ENCODE data around the gene RANBP10.

The RANBP10 gene

DNA sequence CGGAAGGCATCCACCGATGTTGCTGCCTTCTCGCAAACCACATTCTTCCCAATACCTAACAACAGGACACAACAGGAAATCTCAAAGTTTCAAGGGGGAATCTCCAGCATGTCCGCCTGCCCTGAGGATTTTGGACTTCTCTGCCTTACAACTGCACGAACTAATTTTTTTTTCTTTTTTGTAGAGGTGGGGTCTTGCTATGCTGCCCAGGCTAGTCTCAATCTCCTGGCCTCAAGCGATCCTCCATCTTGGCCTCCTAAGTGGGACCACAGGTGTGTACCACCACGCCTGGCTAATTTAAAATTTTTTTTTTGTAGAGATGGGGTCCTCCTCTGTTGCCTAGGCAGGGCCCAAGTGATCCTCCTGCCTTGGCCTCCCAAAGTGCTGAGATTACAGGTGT, 130.4 kb downstream of the RANBP10 start:
- no peak for DNase-seq (ENCODE audit: low read depth)

DNA sequence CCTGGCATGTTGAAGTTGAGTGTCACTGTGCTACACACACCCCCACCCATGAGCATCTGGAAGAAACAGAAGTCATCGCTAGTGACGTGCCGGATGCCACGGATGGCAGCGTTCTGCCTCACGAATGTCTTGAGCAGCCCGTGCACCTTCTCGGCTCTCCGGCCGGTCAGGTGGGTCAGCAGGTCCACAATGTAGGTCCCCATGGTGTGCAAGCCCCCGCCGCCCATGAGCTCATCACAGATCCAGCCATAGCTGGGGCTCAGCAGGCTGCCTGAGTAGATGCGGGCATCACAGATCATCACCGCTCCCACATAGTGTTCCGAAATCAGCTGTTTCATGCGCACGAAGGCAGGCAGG, 130.8 kb downstream of the RANBP10 start:
- no peak for DNase-seq (ENCODE audit: low read depth)

DNA sequence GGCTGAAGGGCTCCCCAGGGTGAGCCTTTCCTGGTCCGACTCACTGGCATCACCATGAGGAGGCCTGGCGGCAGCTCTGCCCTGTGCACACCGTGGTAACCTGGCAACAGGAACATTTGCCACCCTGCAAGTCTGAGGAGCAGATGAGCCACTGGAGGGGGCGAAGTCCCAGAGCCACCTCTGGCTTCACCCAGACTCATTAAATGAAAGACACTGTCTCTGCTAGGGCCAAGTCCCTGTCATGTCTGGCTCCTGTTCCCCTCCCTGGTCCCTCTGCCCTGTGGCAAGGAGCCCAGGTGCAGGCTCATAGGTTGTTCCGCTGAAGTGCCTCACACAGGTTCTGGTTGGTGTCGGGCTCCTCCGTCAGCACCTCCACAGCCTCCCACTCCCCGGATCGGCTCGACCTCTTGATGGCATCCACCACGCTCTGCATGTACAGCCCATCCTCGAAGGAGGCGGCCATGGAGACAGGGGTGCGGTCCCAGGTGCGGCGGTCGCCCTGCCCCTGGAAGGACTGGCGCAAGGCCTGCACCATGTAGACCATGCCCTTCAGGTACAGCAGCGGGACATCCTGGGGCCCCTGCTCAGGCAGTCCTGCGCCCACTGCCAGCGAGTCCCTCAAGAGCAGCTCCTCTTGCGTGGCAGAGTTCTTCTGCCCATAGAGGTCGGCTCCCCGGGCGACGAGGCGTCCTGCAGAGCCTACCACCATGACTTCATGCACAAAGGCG, 131.3 kb downstream of the RANBP10 start:
- no peak for DNase-seq (ENCODE audit: low read depth)

DNA sequence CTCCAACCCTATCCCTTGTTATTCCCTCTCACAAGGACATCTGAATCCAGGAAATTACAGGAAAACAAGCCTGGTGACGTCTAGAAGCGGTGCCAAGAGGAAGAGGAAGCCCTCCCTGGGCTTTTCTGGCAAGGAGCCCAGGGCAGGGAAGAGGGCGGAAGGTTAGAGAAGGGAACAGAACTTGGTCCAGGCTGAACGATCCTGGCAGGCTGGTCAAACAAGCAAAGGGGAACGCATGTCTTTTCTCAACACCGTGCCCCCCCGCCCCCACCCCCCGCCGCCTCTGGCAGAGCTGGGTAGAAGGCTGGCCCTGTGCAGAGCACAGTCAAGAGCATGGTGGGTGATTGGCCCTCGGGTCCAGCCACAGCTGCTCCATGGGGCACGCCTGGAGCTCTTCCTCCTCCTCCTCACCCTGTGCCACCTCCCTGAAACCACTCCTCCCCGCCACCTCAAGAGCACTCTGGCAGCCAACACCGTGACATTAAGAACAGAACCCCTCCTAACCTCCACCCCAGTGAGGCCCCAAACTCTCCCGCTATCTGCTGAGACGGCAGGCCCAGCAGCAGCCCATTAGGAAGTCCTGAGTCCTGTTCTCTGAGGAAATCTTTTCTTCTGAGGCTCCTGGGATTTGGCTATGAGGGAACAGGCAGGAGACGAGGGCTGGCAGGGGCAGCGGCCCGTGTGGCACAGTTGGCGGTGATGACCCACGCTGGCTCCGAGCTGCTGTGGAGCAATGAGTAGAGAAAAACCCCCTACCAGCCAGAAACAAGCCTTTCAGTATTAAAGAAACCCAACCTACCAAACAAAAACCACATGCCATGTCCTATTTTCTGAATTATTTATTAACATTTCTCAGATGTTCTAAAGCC, 132.4 kb downstream of the RANBP10 start:
- no peak for DNase-seq (ENCODE audit: low read depth)
